GM19467 (cell line): ENCODE data around the gene HLCS.

Experiments used
- ATAC-seq: cut with Tn5 transposase; IDR thresholded peaks from one replicate; pipeline ENCODE4 v1.9.1; 2021; ENCODE audit warnings: mild to moderate bottlenecking, moderate library complexity; ENCODE audit not compliant: unreplicated experiment

The HLCS gene

DNA sequence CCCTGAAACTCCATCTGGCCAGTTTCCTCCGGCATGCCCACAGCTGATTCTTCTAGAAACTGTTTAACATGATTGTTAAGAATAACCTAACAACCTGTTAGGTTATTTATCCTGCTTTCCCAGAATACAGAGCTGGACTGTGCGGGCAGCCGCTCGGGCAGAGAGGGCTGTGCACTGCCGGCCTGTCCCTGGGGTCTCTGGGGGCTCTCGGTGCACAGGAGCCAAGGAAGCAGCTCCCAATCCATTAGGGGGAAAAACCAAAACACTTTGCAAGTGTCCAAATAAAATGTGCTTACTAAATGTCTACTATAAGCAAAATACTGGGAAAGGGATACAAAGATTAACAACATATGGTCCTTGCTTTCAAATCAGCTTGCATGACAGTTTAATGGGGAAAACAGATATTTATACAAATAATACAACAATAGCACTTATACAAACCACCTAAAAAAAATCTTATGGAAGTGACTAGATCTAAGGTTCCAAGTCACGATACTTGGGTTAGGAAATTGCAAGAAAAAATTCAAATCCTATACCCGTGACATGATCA is 50.7 kb downstream of the HLCS start:
- ATAC-seq = no peak

- no peak for ATAC-seq
Measured at GRCh38 chr21:36915014-36915695, 51.3 kb downstream of the HLCS start.

GRCh38 chr21:36914244-36915013 is 52.0 kb downstream of the HLCS start:
- ATAC-seq = no peak

GRCh38 chr21:36913247-36914169 is 53.0 kb downstream of the HLCS start:
- ATAC-seq = no peak

DNA sequence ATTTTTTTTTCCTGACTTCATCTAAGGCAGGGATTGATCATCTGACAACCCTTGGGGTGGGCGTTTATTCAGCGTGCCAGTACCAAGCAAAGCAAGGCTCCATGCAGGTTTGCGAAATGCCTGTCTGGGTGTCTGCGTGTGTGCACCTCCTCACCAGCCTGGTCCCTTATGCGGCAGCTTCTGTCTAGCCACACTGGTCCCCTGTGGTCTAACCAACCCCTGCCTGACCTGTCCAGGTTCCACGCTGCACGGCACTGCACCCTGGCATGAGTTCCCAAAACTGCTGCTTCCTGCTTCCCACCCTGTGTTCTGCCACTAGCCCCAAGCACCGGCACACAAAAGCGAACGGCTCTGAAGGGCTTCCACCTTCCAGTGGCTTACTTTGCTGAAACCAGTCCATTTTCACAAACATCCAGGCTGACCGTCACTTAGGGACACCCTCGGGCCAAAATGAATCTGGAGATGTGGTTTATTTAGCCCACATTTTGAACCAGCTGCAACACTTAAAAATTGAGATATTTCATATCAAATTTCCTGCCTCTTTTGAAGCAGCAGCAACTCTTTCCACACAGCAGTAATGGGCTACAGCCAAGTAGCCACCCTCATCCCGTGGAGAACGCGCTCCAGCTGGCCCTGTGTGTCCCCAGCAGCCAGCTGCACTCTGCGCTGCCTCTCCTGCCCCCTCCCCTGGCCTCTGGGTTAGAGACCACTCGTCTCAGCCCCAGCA is 55.7 kb downstream of the HLCS start:
- ATAC-seq = no peak

- no peak for ATAC-seq
Measured at GRCh38 chr21:36909901-36910561, 56.4 kb downstream of the HLCS start.

GRCh38 chr21:36909423-36909822 is 57.0 kb downstream of the HLCS start:
- no peak for ATAC-seq

DNA sequence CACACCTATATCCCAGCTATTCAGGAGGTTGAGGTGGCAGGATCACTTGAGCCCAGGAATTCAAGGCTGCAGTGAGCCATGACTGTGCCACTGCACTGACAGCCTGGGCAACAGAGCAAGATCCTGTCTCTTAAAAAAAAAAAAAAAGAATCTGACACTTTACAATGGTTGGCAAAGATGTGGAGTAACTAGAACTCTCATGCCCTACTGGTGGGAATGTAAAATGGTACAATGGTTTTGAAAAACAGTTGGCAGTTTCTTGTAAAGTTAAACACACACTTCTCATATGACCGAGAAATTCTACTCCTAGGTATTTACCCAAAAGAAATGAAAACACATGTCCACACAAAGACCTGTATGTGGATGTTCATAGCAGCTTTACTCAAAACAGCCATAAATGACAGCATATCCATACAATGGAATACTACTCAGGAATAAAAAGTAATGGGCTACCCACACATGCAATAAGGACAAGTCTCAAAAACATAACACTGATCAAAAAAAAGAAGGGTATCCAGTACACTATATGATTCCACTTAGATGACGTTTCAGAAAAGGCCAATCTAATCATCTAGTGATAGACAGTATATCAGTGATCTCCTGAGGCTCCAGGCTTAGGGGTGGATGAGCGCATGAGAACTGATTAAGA is 58.1 kb downstream of the HLCS start:
- no peak for ATAC-seq

DNA sequence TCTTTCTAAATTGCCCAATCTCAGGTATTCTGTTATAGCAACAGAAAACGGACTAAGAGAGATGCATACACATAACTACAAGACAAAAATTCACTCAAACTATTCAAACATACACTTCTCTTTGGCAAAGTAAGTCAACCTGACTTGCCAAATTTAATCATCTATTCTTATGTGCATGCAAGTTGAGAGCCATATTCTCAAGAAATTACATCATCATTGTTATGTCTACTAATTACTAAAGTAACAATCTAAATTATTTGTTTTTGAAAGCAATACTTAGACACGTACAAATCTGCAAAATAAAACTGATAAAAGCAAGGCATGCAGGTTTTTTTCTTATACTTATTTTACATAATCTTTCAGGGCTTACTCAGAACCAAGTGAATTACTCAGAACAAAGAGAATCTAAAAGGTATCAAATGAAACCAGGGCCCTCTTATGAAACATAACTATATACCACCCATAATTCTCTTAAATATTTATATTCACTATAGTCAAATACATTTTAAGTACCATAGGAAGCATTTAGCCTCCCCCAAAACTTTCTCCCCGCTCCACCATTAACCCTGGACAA is 62.3 kb downstream of the HLCS start:
- no peak for ATAC-seq

DNA sequence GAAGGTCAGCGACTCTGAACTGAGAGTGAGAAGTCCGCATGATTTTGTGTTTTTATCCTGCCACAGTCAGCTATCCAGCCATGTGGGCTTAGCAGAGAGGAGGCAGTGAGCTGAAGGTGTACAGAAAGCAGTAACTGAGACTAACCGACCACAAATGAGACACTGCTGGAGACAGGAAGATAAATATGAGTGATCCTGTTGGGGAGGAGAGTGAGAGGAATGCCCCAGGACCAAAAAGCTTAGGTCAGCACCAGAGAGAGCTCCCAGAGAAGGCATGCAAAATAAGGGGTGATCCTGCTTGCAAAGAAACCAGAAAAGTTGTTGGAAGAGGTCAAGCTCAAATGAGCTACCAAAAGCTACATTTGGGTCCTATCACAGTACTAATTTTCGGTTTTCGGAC is 63.7 kb downstream of the HLCS start:
- ATAC-seq = no peak

DNA sequence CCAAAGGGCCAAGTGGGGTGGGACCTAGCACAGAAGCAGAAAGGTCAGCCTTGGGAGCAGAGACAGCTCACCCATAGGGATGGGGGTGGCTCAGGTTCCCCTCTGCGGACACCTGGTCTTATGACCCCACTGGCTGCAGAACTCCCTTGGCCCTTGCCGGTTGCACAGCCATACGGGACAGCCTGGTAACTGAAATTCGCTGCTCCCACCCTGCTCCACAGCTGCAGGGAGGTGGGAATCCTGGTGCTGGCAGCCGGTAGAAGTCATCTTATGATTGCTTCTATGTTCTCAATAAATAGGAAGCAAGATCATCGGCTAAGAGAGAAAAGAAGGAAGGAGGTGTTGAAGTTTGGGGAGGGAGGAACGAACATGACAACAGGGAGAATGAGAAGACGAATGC is 64.1 kb downstream of the HLCS start:
- ATAC-seq = no peak

DNA sequence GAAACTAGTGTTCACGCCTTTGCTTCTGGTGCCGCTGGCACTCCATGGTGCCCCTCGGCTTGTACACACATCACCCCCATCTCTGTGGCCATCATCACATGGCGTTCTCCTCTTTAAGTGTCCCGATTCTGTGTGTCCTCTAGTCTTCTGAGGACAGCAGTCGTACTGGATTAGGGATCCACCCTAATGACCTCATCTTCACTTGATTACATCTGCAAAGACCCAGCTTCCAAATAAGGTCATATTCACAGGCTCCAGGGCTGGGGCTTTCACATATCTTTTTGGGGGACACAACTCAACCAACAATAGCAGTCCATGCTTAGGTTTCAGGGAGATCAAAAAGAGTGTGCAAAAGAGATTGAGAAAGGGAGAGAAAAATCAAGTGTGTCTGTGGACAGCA is 64.9 kb downstream of the HLCS start:
- no peak for ATAC-seq

DNA sequence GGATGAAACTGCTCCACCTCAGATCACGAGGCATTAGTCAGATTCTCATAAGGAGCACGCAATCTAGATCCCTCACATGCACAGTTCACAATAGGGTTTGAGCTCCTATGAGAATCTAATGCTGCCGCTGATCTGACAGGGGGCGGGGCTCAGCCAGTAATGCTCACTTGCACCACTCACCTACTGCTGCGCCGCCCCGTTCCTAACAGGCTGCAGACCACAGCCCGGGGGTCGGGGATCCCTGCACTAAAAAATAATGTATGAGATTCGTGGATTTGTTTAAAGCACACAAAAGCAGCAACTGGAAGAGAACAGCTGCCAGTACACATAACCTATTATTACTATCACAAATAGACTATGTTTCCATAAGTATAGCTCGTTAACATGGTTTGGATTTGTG is 72.9 kb downstream of the HLCS start:
- ATAC-seq = no peak

GRCh38 chr21:36892201-36892600 is 74.3 kb downstream of the HLCS start:
- ATAC-seq = no peak

- no peak for ATAC-seq
Measured at GRCh38 chr21:36891692-36892091, 74.8 kb downstream of the HLCS start.

DNA sequence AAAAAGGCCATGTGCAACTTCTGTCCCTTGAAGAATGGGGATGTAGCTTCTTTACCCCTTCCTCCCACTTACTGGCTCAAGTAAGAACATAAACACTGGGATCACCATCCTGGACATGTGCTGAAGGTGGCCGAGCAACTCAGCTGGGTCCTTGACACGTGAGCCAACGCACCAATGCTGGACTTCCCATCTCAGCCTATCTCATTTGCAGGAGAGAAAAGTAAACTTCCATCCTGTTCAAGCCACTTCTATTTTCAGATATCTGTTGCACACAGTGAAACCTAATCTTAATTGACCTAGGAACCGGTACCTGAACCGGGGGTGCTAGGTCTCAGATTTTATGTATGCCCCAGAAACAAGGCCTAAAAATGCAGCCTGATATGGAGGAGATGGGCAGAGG is 75.3 kb downstream of the HLCS start:
- no peak for ATAC-seq

- no peak for ATAC-seq
Measured at GRCh38 chr21:36890086-36890485, 76.4 kb downstream of the HLCS start.

GRCh38 chr21:36889401-36889800 is 77.1 kb downstream of the HLCS start:
- ATAC-seq = no peak

DNA sequence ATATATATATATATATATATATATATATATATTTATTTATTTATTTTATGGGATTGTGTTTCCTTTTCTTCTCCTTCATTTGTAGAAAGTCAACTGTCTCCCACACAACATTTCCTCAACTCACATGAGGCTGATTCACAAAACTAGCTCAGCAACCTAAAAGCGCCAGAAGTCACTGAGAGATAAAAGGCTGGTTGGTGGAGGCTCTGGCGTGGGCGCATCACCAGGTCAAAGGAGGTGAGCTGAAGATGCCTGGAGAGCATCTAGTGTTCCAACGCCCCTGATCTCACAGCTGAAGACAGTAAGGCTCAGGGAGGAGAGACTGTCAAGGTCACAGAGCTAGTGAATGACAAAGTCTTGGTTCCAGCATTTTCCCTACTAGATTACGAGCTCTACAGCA is 78.0 kb downstream of the HLCS start:
- ATAC-seq = no peak
